K562 (cell line): Measurements from ENCODE around the gene VWA1. TPM values are rescaled to one million over a fixed set of nuclear protein-coding genes. Genes with fewer than 3 reads are reported as not detected.
A peak's percentile ranks its signal among the peaks of the same experiment; 100 is the strongest.

Source experiments
- ATAC-seq: fragments of 200-7000 bp; cut with Tn5 transposase; 3 replicates; pipeline ENCODE4 v1.9.1; 2020; ENCODE audit warnings: moderate library complexity
- BruUV-seq: library from RNA; stranded (reverse); fragments of 400-500 nt; replicated peaks from 2 replicates; lab custom pipeline; 2021; lab: Mats Ljungman, UMichigan
- CTCF ChIA-PET: fragments of 300-600 bp; formaldehyde crosslinking; extraction: SDS; loops from one replicate; lab custom pipeline; 2021; ENCODE audit warnings: low intra/inter-chr PET ratio; lab: Yijun Ruan, JAX
- POLR2A ChIA-PET: fragments of 300-600, 350-650 bp; sonication (Branson Sonifier 250); formaldehyde crosslinking; extraction: SDS; loops from one replicate; lab custom pipeline; 2021; ENCODE audit warnings: antibody characterized with exemption, inconsistent platforms; lab: Yijun Ruan, JAX
- DNase-seq, 4 experiments: peaks; one replicate each; pipeline versions ENCODE4 v3.0.0 to v3.0.0-alpha.2; 2011 to 2018; ENCODE audit warnings: low spot score in 3 of 4, mixed read lengths in 3 of 4; ENCODE audit errors: extremely low read depth in 1 of 4
- FAIRE-seq: peaks from 2 replicates; lab custom pipeline; 2011; peaks lifted over from hg19 to GRCh38; lab: Jason Lieb, UNC
- H2AFZ ChIP-seq: 2 replicates; pipeline ENCODE4 v1.6.0; 2011; ENCODE audit warnings: low read depth, low read length, control low read depth, inconsistent platforms
- H3K27ac ChIP-seq: fragments of 200-600 bp; 3 replicates; pipeline ENCODE4 v1.8.0; 2011; ENCODE audit warnings: low read depth, mild to moderate bottlenecking, control low read depth, inconsistent platforms, low read length, moderate library complexity, mixed read lengths; ENCODE audit errors: extremely low read depth
- H3K27me3 ChIP-seq, 2 experiments: fragments of 300-600 bp in 1 of 2; 2 replicates in 1 of 2; 3 replicates in 1 of 2; pipeline versions ENCODE4 v1.6.0 to v1.8.0; 2011; ENCODE audit warnings: inconsistent platforms in 2 of 2, low read length in 2 of 2, mild to moderate bottlenecking in 1 of 2, mixed read lengths in 1 of 2, moderate library complexity in 1 of 2; ENCODE audit not compliant: control insufficient read depth in 2 of 2, insufficient read depth in 2 of 2
- H3K36me3 ChIP-seq: fragments of 300-600 bp; 3 replicates; pipeline ENCODE4 v1.8.0; 2011; ENCODE audit warnings: mild to moderate bottlenecking, low read length, inconsistent platforms; ENCODE audit not compliant: control insufficient read depth, insufficient read depth
- H3K4me1 ChIP-seq, 2 experiments: fragments of 200-600 bp in 1 of 2; replicated peaks in 1 of 2; 2 replicates in 1 of 2; 3 replicates in 1 of 2; pipeline versions ENCODE4 v1.5.1 to v1.8.0; 2011; ENCODE audit warnings: inconsistent platforms in 2 of 2, low read length in 2 of 2, mild to moderate bottlenecking in 1 of 2, mixed read lengths in 1 of 2, moderate library complexity in 1 of 2; ENCODE audit not compliant: control insufficient read depth in 2 of 2, insufficient read depth in 2 of 2
- H3K4me2 ChIP-seq: 2 replicates; pipeline ENCODE4 v1.6.1; 2011; ENCODE audit warnings: low read length, control low read depth, inconsistent platforms, mixed read lengths; ENCODE audit not compliant: insufficient read depth
- H3K4me3 ChIP-seq: fragments of 200-600 bp; sonication (generic), shearing (Covaris generic); 2 replicates; pipeline ENCODE4 v1.5.1; 2016; ENCODE audit warnings: control low read depth, inconsistent platforms
- H3K79me2 ChIP-seq: fragments of 200-600 bp; 3 replicates; pipeline ENCODE4 v1.8.0; 2011; ENCODE audit warnings: low read length, inconsistent platforms; ENCODE audit not compliant: control insufficient read depth, insufficient read depth
- H3K9ac ChIP-seq, 2 experiments: 2 replicates each; pipeline versions ENCODE4 v1.6.0 to v1.6.1; 2011; ENCODE audit warnings: low read depth in 2 of 2, low read length in 2 of 2, control low read depth in 1 of 2, inconsistent platforms in 1 of 2, mild to moderate bottlenecking in 1 of 2, mixed read lengths in 1 of 2; ENCODE audit not compliant: insufficient read depth in 1 of 2
- H3K9me1 ChIP-seq: one replicate; pipeline ENCODE4 v1.6.0; 2011; ENCODE audit warnings: inconsistent platforms, mild to moderate bottlenecking, low read length, moderate library complexity; ENCODE audit not compliant: control insufficient read depth, insufficient read depth
- H3K9me3 ChIP-seq: replicated peaks from 2 replicates; pipeline ENCODE4 v1.5.1; 2011; ENCODE audit warnings: low read depth, low read length, inconsistent platforms; ENCODE audit not compliant: control insufficient read depth, insufficient read depth
- H4K20me1 ChIP-seq: replicated peaks from 2 replicates; pipeline ENCODE4 v1.6.1; 2011; ENCODE audit warnings: low read length, inconsistent platforms, mixed read lengths; ENCODE audit not compliant: control insufficient read depth, insufficient read depth
- HINFP ChIP-seq: fragments of 450-650 bp; conservative IDR thresholded peaks from 2 replicates; pipeline ENCODE4 v1.6.1; 2016; ENCODE audit warnings: missing genetic modification characterization, low read depth, mild to moderate bottlenecking, control low read depth, missing compliant biosample characterization
- POLR2G ChIP-seq: fragments of 200-400 bp; formaldehyde crosslinking; IDR thresholded peaks from 2 replicates; pipeline ENCODE4 v1.6.1; 2017; ENCODE audit warnings: low read depth, mild to moderate bottlenecking, antibody characterized with exemption, low read length, moderate library complexity
- SNIP1 ChIP-seq: fragments of 450-650 bp; IDR thresholded peaks from 2 replicates; pipeline ENCODE4 v1.7.1; 2017; ENCODE audit warnings: low read depth, mild to moderate bottlenecking
- SUPT5H ChIP-seq: fragments of 450-650 bp; IDR thresholded peaks from 2 replicates; pipeline ENCODE4 v1.6.1; 2016
- WGBS: fragments of 100-300 bp; shearing (Covaris generic); methylation state at CpG from one replicate; pipeline ENCODE4 v1.1.6; 2016; ENCODE audit warnings: low coverage, mixed read lengths; ENCODE audit not compliant: insufficient coverage; ENCODE audit errors: missing lambda C conversion rate; 5-methylcytosine and 5-hydroxymethylcytosine counted together
- in situ Hi-C: fragments of 300-500 bp; cut with MboI; formaldehyde crosslinking; loops from 4 replicates; pipeline ENCODE4 v1.15.0; 2018; ENCODE audit warnings: inconsistent platforms, mixed read lengths
- intact Hi-C: fragments of 100-400 bp; cut with micrococcal nuclease; formaldehyde crosslinking; loops from 2 replicates; pipeline ENCODE4 v1.14.2; 2022
- polyA plus RNA-seq, 8 experiments: library from polyadenylated mRNA; depleted of rRNA in 4 of 8; stranded (reverse) in 5 of 8; unstranded in 3 of 8; fragments of >200 nt; fragmentation: Nextera tagmentation in 2 of 8; fragmentation: Illumina TruSeq in 1 of 8; extraction: Ambion mirVana in 2 of 8; extraction: Trizol in 1 of 8; gene quantifications; 2 replicates each; pipeline versions ENCODE4 v1.2.1 to v1.2.3, GENCODE V29; 2011 to 2014; ENCODE audit warnings: inconsistent platforms in 1 of 8, missing spikeins in 1 of 8
- total RNA-seq, 7 experiments: library from RNA; depleted of rRNA in 6 of 7; stranded (reverse); fragments of >200 nt in 6 of 7; fragmentation: Illumina TruSeq in 2 of 7; extraction: Trizol in 2 of 7; gene quantifications; 2 replicates each; pipeline versions ENCODE4 v1.2.1 to v1.2.3, GENCODE V29; 2011 to 2021; ENCODE audit warnings: low replicate concordance in 1 of 7
- TF ChIP-seq, protein P1 (sequence below): fragments of 250-450 bp; sonication (Bioruptor Pico); IDR thresholded peaks from 2 replicates; pipeline ENCODE4 v1.5.0; 2022; ENCODE audit warnings: mild to moderate bottlenecking

The VWA1 gene
- total and polyA plus RNA-seq, 9 of the 15 experiments (the other 6 are each of a cell fraction or from before 2014, with no cell fraction given), result 0.01 to 6.4 (median 0.85) TPM

DNA sequence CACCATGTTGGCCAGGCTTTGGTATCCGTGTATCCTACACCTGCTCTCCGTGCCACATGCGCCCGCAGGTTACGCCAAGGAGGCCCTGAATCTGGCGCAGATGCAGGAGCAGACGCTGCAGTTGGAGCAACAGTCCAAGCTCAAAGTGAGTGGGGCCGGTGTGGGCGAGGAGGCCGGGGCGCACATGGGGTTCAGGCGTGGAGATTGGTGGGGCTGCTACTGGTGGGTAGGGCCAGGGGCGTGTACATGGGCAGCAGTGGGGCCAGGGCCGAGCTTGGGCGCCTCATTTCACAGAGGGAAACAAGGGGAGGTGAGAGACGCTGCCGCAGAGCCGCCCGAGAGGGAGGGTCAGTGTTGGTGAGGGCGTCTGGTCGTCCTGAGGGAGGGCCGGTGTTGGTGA, 41.7 kb downstream of the VWA1 start:
- H2AFZ ChIP-seq, result no peak overlapping the region
- in situ Hi-C loops, result no loop called here
- no peaks in the 10 kb centered on the region for H3K9me1 ChIP-seq
- no peak for ATAC-seq
- TF ChIP-seq SNIP1, result no peak
- TF ChIP-seq POLR2G, result peak; percentile 53
- TF ChIP-seq, protein P1, sequence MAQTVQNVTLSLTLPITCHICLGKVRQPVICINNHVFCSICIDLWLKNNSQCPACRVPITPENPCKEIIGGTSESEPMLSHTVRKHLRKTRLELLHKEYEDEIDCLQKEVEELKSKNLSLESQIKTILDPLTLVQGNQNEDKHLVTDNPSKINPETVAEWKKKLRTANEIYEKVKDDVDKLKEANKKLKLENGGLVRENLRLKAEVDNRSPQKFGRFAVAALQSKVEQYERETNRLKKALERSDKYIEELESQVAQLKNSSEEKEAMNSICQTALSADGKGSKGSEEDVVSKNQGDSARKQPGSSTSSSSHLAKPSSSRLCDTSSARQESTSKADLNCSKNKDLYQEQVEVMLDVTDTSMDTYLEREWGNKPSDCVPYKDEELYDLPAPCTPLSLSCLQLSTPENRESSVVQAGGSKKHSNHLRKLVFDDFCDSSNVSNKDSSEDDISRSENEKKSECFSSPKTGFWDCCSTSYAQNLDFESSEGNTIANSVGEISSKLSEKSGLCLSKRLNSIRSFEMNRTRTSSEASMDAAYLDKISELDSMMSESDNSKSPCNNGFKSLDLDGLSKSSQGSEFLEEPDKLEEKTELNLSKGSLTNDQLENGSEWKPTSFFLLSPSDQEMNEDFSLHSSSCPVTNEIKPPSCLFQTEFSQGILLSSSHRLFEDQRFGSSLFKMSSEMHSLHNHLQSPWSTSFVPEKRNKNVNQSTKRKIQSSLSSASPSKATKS (CRISPR knock-in tag), result no peak
- no peak for TF ChIP-seq HINFP (tag)
- 0 out of 2 replicates have a peak, but pooled peaks have one; percentile 10 for TF ChIP-seq SUPT5H
- TF ChIP-seq, all 486 proteins: peak for 2
- no peaks in the 10 kb centered on the region; the same call in 1 of the 2 replicates for H4K20me1 ChIP-seq
- ChIA-PET CTCF (no interaction called here), POLR2A (no interaction called here)
- no peak for DNase-seq
- WGBS, result 97% methylated on average over 22 of the region's 22 CpGs
- BruUV-seq, result no TSS peak
- no peak overlapping the region for H3K4me2 ChIP-seq
- no peak for FAIRE-seq
- intact Hi-C loops, result no loop called here
- H3K4me3 ChIP-seq, result no peak overlapping the region
- no peaks in the 10 kb centered on the region; a peak in 1 of 5 replicates for H3K27me3 ChIP-seq
- H3K4me1 ChIP-seq, result peaks cover 0 to 30% of the 10 kb centered on the region in 2 experiments; a peak in 3 of 5 replicates
- H3K36me3 ChIP-seq, result peaks cover 61% of the 10 kb centered on the region
- no peak overlapping the region for H3K27ac ChIP-seq
- H3K9ac ChIP-seq, result no peak overlapping the region
- no peaks in the 10 kb centered on the region for H3K9me3 ChIP-seq
- H3K79me2 ChIP-seq, result peaks cover 50% of the 10 kb centered on the region
